ENCODE results near the gene MUC20.
"Not testable (repeated sequence)": the region's sequence is repeated elsewhere in the genome, so short reads cannot be mapped to it uniquely, and the experiment has no call there.

DNA sequence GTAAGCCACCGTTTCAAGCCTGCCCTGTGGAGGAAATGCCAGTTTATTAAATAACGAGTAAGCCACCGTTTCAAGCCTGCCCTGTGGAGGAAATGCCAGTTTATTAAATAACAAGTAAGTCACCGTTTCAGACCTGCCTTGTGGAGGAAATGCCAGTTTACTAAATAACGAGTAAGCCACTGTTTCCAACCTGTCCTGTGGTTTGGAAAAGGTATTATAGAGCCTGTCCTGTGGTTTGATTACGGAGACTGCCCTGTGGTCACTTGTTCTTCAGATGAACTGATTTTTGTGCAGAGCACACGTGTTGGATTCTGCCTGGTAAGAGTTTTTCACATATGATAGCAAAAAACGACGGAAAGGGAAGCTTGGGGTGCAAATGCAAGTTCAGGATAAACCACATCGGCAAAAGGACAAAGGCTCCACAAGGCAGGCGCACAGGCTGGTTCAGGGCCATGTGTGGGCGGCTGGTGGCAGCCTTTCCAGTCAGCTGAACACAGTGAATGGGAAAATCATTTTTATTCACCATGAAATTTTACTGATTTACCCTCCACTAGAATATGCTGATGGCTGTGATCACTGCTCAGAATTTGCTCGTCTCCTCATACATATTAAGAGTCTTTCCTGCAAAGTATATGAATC lies 38.6 kb upstream of the MUC20 start:
- TF ChIP-seq, protein P1, sequence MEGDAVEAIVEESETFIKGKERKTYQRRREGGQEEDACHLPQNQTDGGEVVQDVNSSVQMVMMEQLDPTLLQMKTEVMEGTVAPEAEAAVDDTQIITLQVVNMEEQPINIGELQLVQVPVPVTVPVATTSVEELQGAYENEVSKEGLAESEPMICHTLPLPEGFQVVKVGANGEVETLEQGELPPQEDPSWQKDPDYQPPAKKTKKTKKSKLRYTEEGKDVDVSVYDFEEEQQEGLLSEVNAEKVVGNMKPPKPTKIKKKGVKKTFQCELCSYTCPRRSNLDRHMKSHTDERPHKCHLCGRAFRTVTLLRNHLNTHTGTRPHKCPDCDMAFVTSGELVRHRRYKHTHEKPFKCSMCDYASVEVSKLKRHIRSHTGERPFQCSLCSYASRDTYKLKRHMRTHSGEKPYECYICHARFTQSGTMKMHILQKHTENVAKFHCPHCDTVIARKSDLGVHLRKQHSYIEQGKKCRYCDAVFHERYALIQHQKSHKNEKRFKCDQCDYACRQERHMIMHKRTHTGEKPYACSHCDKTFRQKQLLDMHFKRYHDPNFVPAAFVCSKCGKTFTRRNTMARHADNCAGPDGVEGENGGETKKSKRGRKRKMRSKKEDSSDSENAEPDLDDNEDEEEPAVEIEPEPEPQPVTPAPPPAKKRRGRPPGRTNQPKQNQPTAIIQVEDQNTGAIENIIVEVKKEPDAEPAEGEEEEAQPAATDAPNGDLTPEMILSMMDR (IDR thresholded peaks at IDR 0.05): not testable (repeated sequence)
- TF ChIP-seq POLR2A (IDR thresholded peaks at IDR 0.05): not testable (repeated sequence)

All from testis (tissue), 2 donors.